H9 (cell line): Measurements from ENCODE around the gene WSCD1. TPM values are rescaled to one million over a fixed set of nuclear protein-coding genes. Genes with fewer than 3 reads are reported as not detected.

ENCODE experiments used
- DNase-seq: peaks from one replicate; pipeline ENCODE4 v3.0.0-alpha.2; 2017
- H2AFZ ChIP-seq: one replicate; pipeline ENCODE4 v1.6.1; 2013; ENCODE audit warnings: mild to moderate bottlenecking, low read length, control low read depth, moderate library complexity
- H2AK5ac ChIP-seq: 2 replicates; pipeline ENCODE4 v1.6.1; 2013; ENCODE audit warnings: low read length, control low read depth, mixed read lengths; ENCODE audit not compliant: insufficient read length
- H2BK120ac ChIP-seq: one replicate; pipeline ENCODE4 v1.6.1; 2013; ENCODE audit warnings: low read depth, mild to moderate bottlenecking, low read length, control low read depth, inconsistent platforms; ENCODE audit not compliant: poor library complexity, severe bottlenecking
- H2BK12ac ChIP-seq: 2 replicates; pipeline ENCODE4 v1.6.1; 2013; ENCODE audit warnings: low read length, control low read depth, mixed read lengths, low read depth; ENCODE audit not compliant: insufficient read length
- H2BK15ac ChIP-seq: 2 replicates; pipeline ENCODE4 v1.6.1; 2013; ENCODE audit warnings: low read depth, low read length, control low read depth
- H2BK20ac ChIP-seq: one replicate; pipeline ENCODE4 v1.6.1; 2013; ENCODE audit warnings: low read depth, mild to moderate bottlenecking, low read length, control low read depth, inconsistent platforms; ENCODE audit not compliant: poor library complexity, severe bottlenecking
- H2BK5ac ChIP-seq: 2 replicates; pipeline ENCODE4 v1.6.1; 2013; ENCODE audit warnings: low read length, control low read depth, mixed read lengths; ENCODE audit not compliant: insufficient read length
- H3K14ac ChIP-seq: 2 replicates; pipeline ENCODE4 v1.6.1; 2013; ENCODE audit warnings: low read length, control low read depth; ENCODE audit not compliant: insufficient read depth
- H3K18ac ChIP-seq: 2 replicates; pipeline ENCODE4 v1.6.1; 2013; ENCODE audit warnings: low read depth, mild to moderate bottlenecking, mixed read lengths, low read length, control low read depth; ENCODE audit not compliant: insufficient read length
- H3K23ac ChIP-seq: 2 replicates; pipeline ENCODE4 v1.6.1; 2013; ENCODE audit warnings: low read length, control low read depth, mixed read lengths, low read depth; ENCODE audit not compliant: insufficient read length
- H3K23me2 ChIP-seq: 2 replicates; pipeline ENCODE4 v1.6.1; 2013; ENCODE audit warnings: low read depth, mild to moderate bottlenecking, mixed read lengths, low read length, control low read depth; ENCODE audit not compliant: insufficient read length, poor library complexity, severe bottlenecking
- H3K27ac ChIP-seq: 2 replicates; pipeline ENCODE4 v1.5.1; 2013; ENCODE audit warnings: low read length, control low read depth, mixed read lengths, low read depth; ENCODE audit not compliant: insufficient read length
- H3K27me3 ChIP-seq: 2 replicates; pipeline ENCODE4 v1.6.1; 2013; ENCODE audit warnings: low read length, control low read depth, inconsistent platforms; ENCODE audit not compliant: insufficient read depth
- H3K4ac ChIP-seq: 2 replicates; pipeline ENCODE4 v1.6.1; 2013; ENCODE audit warnings: low read depth, mild to moderate bottlenecking, control low read depth, inconsistent platforms, low read length, moderate library complexity
- H3K4me1 ChIP-seq: 2 replicates; pipeline ENCODE4 v1.6.1; 2013; ENCODE audit warnings: low read length, control low read depth, inconsistent platforms; ENCODE audit not compliant: insufficient read depth
- H3K4me2 ChIP-seq: 2 replicates; pipeline ENCODE4 v1.6.1; 2013; ENCODE audit warnings: low read length, control low read depth, mixed read lengths; ENCODE audit not compliant: insufficient read length, insufficient read depth
- H3K56ac ChIP-seq: 2 replicates; pipeline ENCODE4 v1.6.1; 2013; ENCODE audit warnings: low read depth, mild to moderate bottlenecking, mixed read lengths, low read length, control low read depth; ENCODE audit not compliant: insufficient read length
- H3K79me1 ChIP-seq: 2 replicates; pipeline ENCODE4 v1.6.1; 2013; ENCODE audit warnings: low read depth, mild to moderate bottlenecking, moderate library complexity, low read length, control low read depth, inconsistent platforms; ENCODE audit not compliant: insufficient read depth, poor library complexity, severe bottlenecking
- H3K79me2 ChIP-seq: 2 replicates; pipeline ENCODE4 v1.6.1; 2013; ENCODE audit warnings: low read length, control low read depth, inconsistent platforms; ENCODE audit not compliant: insufficient read depth
- H3K9ac ChIP-seq: 2 replicates; pipeline ENCODE4 v1.6.1; 2013; ENCODE audit warnings: low read length, control low read depth, mixed read lengths; ENCODE audit not compliant: insufficient read length; ENCODE audit errors: extremely low read depth
- H3K9me3 ChIP-seq: one replicate; pipeline ENCODE4 v1.6.1; 2013; ENCODE audit warnings: low read depth, low read length, inconsistent platforms; ENCODE audit not compliant: control insufficient read depth
- H3T11ph ChIP-seq: one replicate; pipeline ENCODE4 v1.6.1; 2013; ENCODE audit warnings: mild to moderate bottlenecking, low read length, control low read depth, inconsistent platforms
- H4K20me1 ChIP-seq: one replicate; pipeline ENCODE4 v1.6.1; 2013; ENCODE audit not compliant: control insufficient read depth, insufficient read length, insufficient read depth
- H4K5ac ChIP-seq: 2 replicates; pipeline ENCODE4 v1.6.1; 2013; ENCODE audit warnings: low read depth, mild to moderate bottlenecking, mixed read lengths, low read length, control low read depth; ENCODE audit not compliant: insufficient read length
- H4K8ac ChIP-seq: replicated peaks from 2 replicates; pipeline ENCODE4 v1.6.1; 2013; ENCODE audit warnings: low read length, control low read depth, mixed read lengths, low read depth; ENCODE audit not compliant: insufficient read length
- H4K91ac ChIP-seq: 2 replicates; pipeline ENCODE4 v1.6.1; 2013; ENCODE audit warnings: low read depth, mild to moderate bottlenecking, moderate library complexity, mixed read lengths, low read length, control low read depth; ENCODE audit not compliant: insufficient read length
- H3K27ac Mint-ChIP-seq, 3 experiments: 2 replicates in 2 of 3; 3 replicates in 1 of 3; pipeline ENCODE4 v1.8.0; 2020 to 2021; ENCODE audit warnings: mixed read lengths in 3 of 3, mild to moderate bottlenecking in 1 of 3, moderate library complexity in 1 of 3
- H3K27me3 Mint-ChIP-seq: 2 replicates; pipeline ENCODE4 v1.8.0; 2021; ENCODE audit warnings: low read depth, mild to moderate bottlenecking, moderate library complexity, mixed read lengths
- H3K36me3 Mint-ChIP-seq, 3 experiments: 2 replicates in 2 of 3; 3 replicates in 1 of 3; pipeline ENCODE4 v1.8.0; 2020 to 2021; ENCODE audit warnings: low read depth in 3 of 3, mixed read lengths in 3 of 3; ENCODE audit not compliant: insufficient read depth in 1 of 3
- H3K4me1 Mint-ChIP-seq, 2 experiments: 2 replicates each; pipeline ENCODE4 v1.8.0; 2020; ENCODE audit warnings: mixed read lengths in 2 of 2
- H3K4me3 Mint-ChIP-seq, 2 experiments: 2 replicates in 1 of 2; 3 replicates in 1 of 2; pipeline ENCODE4 v1.8.0; 2020 to 2021; ENCODE audit warnings: mild to moderate bottlenecking in 2 of 2, mixed read lengths in 2 of 2, moderate library complexity in 1 of 2
- H3K9me3 Mint-ChIP-seq, 2 experiments: 2 replicates in 1 of 2; 3 replicates in 1 of 2; pipeline ENCODE4 v1.8.0; 2020; ENCODE audit warnings: mild to moderate bottlenecking in 2 of 2, mixed read lengths in 2 of 2, moderate library complexity in 1 of 2
- CTCF ChIP-seq: fragments of 200-600 bp; sonication (generic); conservative IDR thresholded peaks from 3 replicates; pipeline ENCODE4 v1.8.0; 2021; ENCODE audit warnings: antibody characterized with exemption, mild to moderate bottlenecking
- WGBS: extraction: QIAGEN DNeasy Blood & Tissue Kit; methylation state at CpG from one replicate; pipeline ENCODE4 v1.1.7; 2013; ENCODE audit warnings: missing lambda C conversion rate, low lambda C conversion rate, mixed read lengths; ENCODE audit not compliant: insufficient read length; ENCODE audit errors: extremely low coverage; 5-methylcytosine and 5-hydroxymethylcytosine counted together
- total RNA-seq: library from RNA; stranded (reverse); gene quantifications from 2 replicates; pipeline ENCODE4 v1.2.1, GENCODE V29; 2021

WSCD1 gene
- total RNA-seq, 1 experiment from 2014 or later = 33.6 TPM

- no peak overlapping the region for H3T11ph ChIP-seq
- no peak overlapping the region for H3K14ac ChIP-seq
- no peak overlapping the region for H2BK5ac ChIP-seq
- Mint-ChIP-seq H3K4me3 (no peak overlapping the region), H3K27me3 (peaks cover 34% of the 10 kb centered on the region), H3K4me1 (peaks cover 10 to 16% of the 10 kb centered on the region in 2 experiments), H3K9me3 (peaks cover 0 to 5% of the 10 kb centered on the region in 2 experiments; a peak in 4 of 5 replicates), H3K36me3 (peaks cover 0 to 3% (median 0%) of the 10 kb centered on the region in 3 experiments; a peak in 2 of 7 replicates), H3K27ac (no peak overlapping the region)
- DNase-seq = no peak
- TF ChIP-seq CTCF = no peak
- H3K9ac ChIP-seq = no peak overlapping the region
- H2AFZ ChIP-seq = no peak overlapping the region
- H4K5ac ChIP-seq = no peak overlapping the region
- no peak overlapping the region for H3K27ac ChIP-seq
- no peak overlapping the region for H2BK120ac ChIP-seq
- H3K79me1 ChIP-seq = no peaks in the 10 kb centered on the region
- H2AK5ac ChIP-seq = no peak overlapping the region
- H3K56ac ChIP-seq = no peak overlapping the region
- no peak overlapping the region for H3K18ac ChIP-seq
- H3K23ac ChIP-seq = no peak overlapping the region
- no peaks in the 10 kb centered on the region; the same call in 1 of the 2 replicates for H3K4me1 ChIP-seq
- H3K4ac ChIP-seq = no peak overlapping the region
- no peak overlapping the region for H4K8ac ChIP-seq
- no peak overlapping the region for H3K4me2 ChIP-seq
- WGBS = no CpG with 5 or more reads among the region's 6 CpGs
- H3K27me3 ChIP-seq = peaks cover 3% of the 10 kb centered on the region; the same call in 1 of the 2 replicates
- no peaks in the 10 kb centered on the region for H4K20me1 ChIP-seq
- no peaks in the 10 kb centered on the region for H3K23me2 ChIP-seq
- H3K9me3 ChIP-seq = no peaks in the 10 kb centered on the region
- no peak overlapping the region for H2BK20ac ChIP-seq
- H4K91ac ChIP-seq = no peak overlapping the region
- no peaks in the 10 kb centered on the region for H3K79me2 ChIP-seq
- no peak overlapping the region for H2BK12ac ChIP-seq
- no peak overlapping the region for H2BK15ac ChIP-seq
Observed at GRCh38 chr17:6064868-6065267, 5.3 kb upstream of the WSCD1 start.
